ENCODE measurements around the gene NPHP1.

DNA sequence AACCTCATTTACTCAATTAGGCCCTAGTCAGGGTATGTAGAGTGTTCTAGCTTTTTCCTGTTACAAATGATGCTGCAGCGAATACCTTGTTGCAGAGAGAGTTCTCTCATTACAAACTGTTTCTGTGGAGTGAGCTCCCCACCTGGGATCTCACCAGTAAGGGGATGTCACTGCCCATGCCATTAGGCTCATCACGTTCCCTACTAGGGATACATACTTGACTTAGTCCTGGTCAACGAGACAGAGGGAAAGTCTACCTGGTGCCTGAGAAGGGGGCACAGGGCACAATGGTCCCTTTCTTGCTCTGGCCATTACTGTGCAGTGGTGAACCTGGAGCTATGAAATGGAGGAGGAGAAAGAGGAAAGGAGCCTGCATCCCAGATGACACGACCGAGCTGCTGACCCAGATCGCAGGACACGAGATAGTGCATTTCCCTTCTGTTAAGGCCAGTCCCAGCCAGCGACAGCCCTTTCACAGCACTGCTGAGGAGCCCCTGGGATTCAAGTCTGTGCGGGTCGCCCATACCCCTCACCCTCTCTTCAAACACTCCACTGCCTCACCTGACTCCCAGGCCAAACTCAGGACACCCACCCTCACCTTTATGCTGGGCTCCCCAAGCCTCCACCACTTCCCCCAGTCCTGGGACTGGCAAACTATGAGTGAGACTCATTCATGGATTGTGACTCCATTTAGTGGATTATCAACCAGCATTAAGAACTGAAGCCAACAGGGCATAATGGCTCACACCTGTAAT, 105.2 kb downstream of the NPHP1 start:
- TF ChIP-seq, protein P1, sequence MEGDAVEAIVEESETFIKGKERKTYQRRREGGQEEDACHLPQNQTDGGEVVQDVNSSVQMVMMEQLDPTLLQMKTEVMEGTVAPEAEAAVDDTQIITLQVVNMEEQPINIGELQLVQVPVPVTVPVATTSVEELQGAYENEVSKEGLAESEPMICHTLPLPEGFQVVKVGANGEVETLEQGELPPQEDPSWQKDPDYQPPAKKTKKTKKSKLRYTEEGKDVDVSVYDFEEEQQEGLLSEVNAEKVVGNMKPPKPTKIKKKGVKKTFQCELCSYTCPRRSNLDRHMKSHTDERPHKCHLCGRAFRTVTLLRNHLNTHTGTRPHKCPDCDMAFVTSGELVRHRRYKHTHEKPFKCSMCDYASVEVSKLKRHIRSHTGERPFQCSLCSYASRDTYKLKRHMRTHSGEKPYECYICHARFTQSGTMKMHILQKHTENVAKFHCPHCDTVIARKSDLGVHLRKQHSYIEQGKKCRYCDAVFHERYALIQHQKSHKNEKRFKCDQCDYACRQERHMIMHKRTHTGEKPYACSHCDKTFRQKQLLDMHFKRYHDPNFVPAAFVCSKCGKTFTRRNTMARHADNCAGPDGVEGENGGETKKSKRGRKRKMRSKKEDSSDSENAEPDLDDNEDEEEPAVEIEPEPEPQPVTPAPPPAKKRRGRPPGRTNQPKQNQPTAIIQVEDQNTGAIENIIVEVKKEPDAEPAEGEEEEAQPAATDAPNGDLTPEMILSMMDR (IDR thresholded peaks at IDR 0.05), result no peak
- TF ChIP-seq NR3C1 (CRISPR knock-in tag; conservative IDR thresholded peaks at IDR 0.05; ENCODE audit: low read depth) (no peak), ETV6 (CRISPR knock-in tag; IDR thresholded peaks at IDR 0.05) (no peak), ELF4 (CRISPR knock-in tag; IDR thresholded peaks at IDR 0.05; ENCODE audit: low read depth) (no peak), TEAD4 (CRISPR knock-in tag; IDR thresholded peaks at IDR 0.05) (no peak), TCF7 (CRISPR knock-in tag; IDR thresholded peaks at IDR 0.05; ENCODE audit: low read depth) (no peak)
- TF ChIP-seq, protein P2, sequence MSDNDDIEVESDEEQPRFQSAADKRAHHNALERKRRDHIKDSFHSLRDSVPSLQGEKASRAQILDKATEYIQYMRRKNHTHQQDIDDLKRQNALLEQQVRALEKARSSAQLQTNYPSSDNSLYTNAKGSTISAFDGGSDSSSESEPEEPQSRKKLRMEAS (CRISPR knock-in tag; IDR thresholded peaks at IDR 0.05), result no peak
- TF ChIP-seq, protein P3, sequence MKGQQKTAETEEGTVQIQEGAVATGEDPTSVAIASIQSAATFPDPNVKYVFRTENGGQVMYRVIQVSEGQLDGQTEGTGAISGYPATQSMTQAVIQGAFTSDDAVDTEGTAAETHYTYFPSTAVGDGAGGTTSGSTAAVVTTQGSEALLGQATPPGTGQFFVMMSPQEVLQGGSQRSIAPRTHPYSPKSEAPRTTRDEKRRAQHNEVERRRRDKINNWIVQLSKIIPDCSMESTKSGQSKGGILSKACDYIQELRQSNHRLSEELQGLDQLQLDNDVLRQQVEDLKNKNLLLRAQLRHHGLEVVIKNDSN (CRISPR knock-in tag; IDR thresholded peaks at IDR 0.05), result no peak
- TF ChIP-seq, protein P4, sequence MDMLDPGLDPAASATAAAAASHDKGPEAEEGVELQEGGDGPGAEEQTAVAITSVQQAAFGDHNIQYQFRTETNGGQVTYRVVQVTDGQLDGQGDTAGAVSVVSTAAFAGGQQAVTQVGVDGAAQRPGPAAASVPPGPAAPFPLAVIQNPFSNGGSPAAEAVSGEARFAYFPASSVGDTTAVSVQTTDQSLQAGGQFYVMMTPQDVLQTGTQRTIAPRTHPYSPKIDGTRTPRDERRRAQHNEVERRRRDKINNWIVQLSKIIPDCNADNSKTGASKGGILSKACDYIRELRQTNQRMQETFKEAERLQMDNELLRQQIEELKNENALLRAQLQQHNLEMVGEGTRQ (CRISPR knock-in tag; IDR thresholded peaks at IDR 0.05), result no peak
